Stimulated activated CD8-positive, alpha-beta memory T cell treated with anti-CD3 and anti-CD28 coated beads, Interleukin-15, amount 100 ng/mL, for 1 hour (primary cell): Measurements from ENCODE around the gene ANKRD60.

Source experiments
- DNase-seq: peaks from one replicate; pipeline ENCODE4 v3.0.0-alpha.2; 2020; ENCODE audit warnings: low read depth

The ANKRD60 gene

GRCh38 chr20:58192567-58192966 is 35.9 kb downstream of the ANKRD60 start:
- DNase-seq: peak; percentile 18

GRCh38 chr20:58192065-58192464 is 36.4 kb downstream of the ANKRD60 start:
- DNase-seq: no peak

DNA sequence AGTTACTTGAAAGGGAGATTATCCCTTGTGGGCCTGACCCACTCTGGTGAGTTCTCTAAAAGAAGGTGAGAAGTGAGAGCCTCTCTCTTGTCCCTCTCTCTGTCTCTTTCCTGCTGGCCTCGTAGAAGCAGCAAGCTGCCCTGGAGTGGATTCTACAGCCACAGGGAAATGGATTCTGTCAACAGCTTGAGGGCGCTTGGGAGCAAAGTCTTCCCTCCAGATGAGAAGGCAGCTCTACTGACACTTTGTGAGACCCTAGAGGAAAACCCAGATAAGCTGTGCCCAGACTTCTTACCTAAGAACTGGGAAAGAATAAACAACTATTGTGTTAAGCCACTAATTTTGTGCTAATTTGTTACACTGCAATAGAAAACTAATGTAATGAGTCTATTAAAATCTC is 39.9 kb downstream of the ANKRD60 start:
- no peak for DNase-seq

GRCh38 chr20:58184984-58185383 is 43.5 kb downstream of the ANKRD60 start:
- DNase-seq: no peak

DNA sequence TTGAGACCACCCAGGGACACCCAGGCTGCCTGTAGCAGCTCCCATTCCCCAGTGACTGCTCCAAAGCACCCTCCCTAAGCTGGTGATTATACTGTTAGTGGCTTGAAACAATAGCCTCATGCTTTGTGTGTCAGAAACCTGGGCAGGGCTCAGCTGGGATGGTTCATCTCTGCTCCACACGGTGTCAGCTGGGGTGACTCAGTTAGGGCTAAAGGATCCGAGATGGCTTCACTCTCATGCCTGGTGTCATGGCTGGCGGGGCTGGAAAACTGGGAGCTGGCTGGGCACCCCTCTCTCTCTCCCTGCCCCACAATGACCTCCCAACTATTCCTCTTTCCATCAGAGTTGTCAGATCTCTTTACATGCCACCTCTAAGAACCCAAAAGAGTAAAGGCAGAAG is 44.4 kb downstream of the ANKRD60 start:
- DNase-seq: no peak

DNA sequence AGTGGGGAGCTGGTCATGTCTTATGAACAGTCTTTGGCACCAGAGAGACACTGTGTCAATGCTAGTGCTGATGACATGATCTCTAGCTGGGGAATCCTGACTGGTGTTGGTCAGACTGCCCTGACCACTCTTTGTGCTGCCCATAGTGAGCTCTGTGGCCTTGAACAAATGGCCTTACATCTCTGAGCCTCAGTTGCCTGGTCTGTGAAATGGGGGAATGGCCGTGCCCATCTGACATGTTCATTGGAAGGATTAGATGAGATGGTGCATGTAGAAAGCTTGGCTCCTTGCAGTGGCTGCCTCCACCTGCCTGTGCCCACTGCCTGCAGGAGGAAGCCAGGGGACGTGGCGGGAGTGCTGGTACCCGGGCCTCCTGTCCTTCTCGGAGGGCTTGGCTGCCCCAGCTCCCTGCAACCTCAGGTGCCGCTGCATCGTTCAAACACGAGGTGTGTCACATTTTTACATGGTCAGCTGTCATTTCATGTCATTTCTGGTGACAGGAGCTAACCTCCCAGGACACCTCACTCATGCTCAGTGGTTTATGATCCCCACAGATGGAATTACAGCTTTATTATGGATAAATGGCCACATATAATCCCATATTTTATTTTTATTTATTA is 45.8 kb downstream of the ANKRD60 start:
- no peak for DNase-seq

GRCh38 chr20:58179432-58180099 is 48.9 kb downstream of the ANKRD60 start:
- peak; percentile 38 for DNase-seq

GRCh38 chr20:58179083-58179431 is 49.4 kb downstream of the ANKRD60 start:
- DNase-seq: no peak

DNA sequence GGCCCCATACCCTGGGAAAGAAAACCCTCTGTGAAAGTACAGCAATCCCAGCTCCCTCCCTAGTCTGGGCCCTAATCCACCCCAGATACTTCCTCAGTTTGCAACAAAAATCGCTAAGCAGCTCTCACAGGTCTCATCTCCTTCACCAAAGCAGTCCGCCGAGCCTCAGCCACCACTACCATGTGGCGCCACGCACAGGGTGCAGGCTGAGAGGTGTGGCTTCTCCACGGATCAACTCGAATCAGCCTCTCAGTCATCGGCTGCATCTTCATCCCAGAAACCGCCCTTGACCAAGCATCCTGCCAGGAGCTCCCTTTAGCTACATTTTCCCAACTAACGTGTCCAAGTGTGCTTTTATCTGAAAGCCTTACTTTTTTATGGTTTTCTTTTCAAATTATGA is 50.7 kb downstream of the ANKRD60 start:
- no peak for DNase-seq

DNA sequence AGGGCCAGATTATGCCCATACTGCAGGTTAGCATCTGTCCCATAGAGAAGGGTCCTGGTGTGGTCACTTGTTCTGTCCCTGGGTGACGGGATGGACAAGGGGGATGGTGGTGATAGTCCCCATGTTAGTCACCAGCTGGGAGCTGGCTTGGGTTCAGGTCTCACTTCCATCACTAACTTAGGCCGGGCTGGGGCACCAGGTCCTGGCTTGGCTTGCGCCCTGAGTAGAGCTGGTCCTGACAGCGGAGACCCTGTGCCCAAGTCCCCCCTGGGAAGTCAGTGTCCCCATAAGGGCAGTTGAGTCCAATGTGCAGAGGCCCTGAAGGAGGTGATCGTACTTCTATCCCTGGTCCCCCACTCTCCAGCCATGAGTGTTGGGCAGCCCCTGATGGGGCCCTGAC is 52.6 kb downstream of the ANKRD60 start:
- DNase-seq: no peak

GRCh38 chr20:58175425-58175824 is 53.0 kb downstream of the ANKRD60 start:
- DNase-seq: no peak

GRCh38 chr20:58174708-58175280 is 53.7 kb downstream of the ANKRD60 start:
- no peak for DNase-seq

GRCh38 chr20:58173930-58174707 is 54.3 kb downstream of the ANKRD60 start:
- no peak for DNase-seq

DNA sequence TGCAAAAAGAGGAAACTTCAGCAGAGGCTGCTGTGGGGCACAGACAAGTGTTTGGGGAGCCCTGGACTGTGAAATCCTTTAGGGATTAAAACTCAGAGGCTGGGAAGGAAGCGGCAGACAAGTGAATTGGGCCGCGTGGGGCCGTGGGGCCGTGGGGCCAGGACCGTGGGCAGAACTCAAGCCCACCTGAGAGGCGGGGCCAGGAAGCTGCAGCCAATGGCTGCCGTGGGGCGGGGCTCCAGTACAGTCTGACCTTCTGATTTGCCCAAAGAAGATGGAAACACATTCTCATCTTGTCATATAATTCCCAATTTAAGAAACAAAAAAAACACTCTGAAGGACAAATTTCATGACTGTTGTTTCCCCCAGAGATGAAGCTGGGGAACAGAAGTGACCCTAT is 55.4 kb downstream of the ANKRD60 start:
- no peak for DNase-seq

DNA sequence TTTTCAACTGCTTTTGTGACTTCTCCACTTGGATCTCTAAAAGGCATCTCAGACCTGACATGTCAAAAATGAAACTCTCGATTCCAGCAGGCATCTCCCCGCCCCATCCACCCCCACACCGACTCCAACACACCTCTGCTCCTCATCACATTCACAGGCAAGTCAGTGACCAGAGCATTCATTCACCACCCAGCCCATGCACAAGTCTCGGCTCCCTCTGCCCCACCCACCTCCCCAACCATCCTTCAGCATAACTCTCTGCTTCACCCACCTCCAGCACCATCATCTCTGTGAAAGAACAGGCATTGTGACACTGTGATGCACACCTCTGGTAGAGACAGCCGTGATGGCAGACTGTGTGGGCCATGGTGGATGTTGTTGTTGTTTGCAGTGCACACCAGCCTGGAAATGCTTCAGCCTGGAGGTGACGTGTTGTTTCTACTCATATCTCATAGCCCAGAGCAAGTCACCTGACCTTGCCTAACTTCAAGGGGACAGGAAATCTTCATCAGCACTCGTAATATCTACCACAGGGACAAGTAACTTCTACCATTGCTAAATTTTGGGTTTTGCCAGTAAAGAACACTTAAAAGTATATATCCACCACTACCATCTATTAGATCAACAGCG is 56.5 kb downstream of the ANKRD60 start:
- DNase-seq: no peak

GRCh38 chr20:58169450-58169849 is 59.0 kb downstream of the ANKRD60 start:
- DNase-seq: no peak

DNA sequence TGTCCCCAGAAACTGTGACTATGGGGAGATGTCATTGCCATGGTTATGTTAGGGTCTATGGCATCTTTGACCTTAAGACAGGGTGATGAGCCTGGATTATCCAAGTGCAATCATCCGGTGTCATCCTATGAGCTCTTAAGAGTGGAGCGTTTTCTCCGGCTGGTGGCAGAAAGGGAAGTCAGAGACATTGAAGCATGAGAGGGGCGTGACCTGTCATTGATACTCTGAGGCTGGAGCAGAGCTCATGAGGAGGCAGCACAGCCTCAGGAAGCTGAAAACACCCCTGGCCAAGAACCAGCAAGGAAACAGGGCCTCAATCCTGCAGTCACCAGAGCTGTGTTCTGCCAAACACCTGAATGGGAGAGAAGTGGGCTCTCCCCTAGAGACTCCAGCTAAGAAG is 59.6 kb downstream of the ANKRD60 start:
- DNase-seq: no peak

DNA sequence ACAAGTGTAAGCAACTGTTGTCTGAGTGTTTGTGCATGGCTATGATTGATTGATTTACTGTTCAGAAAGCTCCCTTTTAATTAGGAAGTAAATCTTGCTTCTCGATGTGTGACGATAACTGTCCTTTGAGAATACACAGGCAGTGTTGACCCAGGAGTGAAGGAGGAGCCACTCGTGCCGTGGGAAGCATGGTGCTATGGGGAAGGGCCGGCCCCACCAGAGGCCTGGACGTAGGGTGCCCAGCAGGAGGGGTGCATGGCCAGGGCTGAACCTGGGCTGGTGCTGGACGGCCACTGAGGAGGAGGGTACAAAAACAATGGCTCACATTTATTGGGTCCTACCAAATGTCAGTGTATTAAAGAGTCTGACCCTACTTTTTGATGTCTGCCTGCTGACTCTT is 60.7 kb downstream of the ANKRD60 start:
- no peak for DNase-seq
